DOHH2 (cell line): ENCODE data around the gene TPD52L2.

Source experiments
- EZH2phosphoT487 ChIP-seq: fragments of 200-600 bp; sonication (generic); IDR thresholded peaks from 2 replicates; pipeline ENCODE4 v1.6.1; 2017; ENCODE audit warnings: borderline replicate concordance, mild to moderate bottlenecking, antibody characterized with exemption, low read length, moderate library complexity, mixed read lengths
- TF ChIP-seq, protein P1 (sequence below): fragments of 200-600 bp; sonication (generic); IDR thresholded peaks from one replicate; pipeline ENCODE4 v1.5.1; 2014; ENCODE audit warnings: antibody characterized with exemption, mild to moderate bottlenecking, low read depth, low read length; ENCODE audit not compliant: poor library complexity, severe bottlenecking

DNA sequence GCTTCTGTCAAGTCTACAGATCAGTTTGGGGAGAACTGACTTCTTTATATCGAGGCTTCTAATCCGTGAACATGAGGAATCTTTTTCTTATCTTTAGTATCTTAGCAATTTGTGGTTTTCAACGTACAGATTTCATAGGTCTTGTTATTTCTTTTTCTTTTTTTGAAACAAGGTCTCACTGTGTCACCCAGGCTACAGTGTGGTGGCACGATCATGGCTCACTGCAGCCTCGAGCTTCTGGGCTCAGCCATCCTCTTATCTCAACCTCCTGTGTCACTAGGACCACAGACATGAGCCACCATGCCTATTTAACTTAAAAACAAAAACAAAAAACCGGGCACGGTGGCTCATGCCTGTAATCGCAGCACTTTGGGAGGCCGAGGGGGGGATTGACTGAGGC, 59.2 kb downstream of the TPD52L2 start:
- no peak for TF ChIP-seq EZH2phosphoT487
- TF ChIP-seq, protein P1, sequence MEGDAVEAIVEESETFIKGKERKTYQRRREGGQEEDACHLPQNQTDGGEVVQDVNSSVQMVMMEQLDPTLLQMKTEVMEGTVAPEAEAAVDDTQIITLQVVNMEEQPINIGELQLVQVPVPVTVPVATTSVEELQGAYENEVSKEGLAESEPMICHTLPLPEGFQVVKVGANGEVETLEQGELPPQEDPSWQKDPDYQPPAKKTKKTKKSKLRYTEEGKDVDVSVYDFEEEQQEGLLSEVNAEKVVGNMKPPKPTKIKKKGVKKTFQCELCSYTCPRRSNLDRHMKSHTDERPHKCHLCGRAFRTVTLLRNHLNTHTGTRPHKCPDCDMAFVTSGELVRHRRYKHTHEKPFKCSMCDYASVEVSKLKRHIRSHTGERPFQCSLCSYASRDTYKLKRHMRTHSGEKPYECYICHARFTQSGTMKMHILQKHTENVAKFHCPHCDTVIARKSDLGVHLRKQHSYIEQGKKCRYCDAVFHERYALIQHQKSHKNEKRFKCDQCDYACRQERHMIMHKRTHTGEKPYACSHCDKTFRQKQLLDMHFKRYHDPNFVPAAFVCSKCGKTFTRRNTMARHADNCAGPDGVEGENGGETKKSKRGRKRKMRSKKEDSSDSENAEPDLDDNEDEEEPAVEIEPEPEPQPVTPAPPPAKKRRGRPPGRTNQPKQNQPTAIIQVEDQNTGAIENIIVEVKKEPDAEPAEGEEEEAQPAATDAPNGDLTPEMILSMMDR: no peak
